Skin epidermis (tissue), 12 donors: ENCODE results near the gene PPP1R37.

Source experiments
- H3K27ac ChIP-seq, 21 experiments: fragments of 200-600 bp; sonication (generic) in 11 of 21; one replicate each; pipeline ENCODE4 v1.5.0; 2020; ENCODE audit warnings: mild to moderate bottlenecking in 3 of 21, inconsistent platforms in 2 of 21, moderate library complexity in 2 of 21
- H3K4me3 ChIP-seq, 7 experiments: fragments of 200-600 bp; sonication (generic) in 2 of 7; one replicate each; pipeline ENCODE4 v1.5.0; 2020; ENCODE audit warnings: inconsistent platforms in 2 of 7, mild to moderate bottlenecking in 2 of 7, moderate library complexity in 1 of 7

PPP1R37 gene

GRCh38 chr19:45173816-45174215 lies 80.8 kb downstream of the PPP1R37 start:
- no peak overlapping the region for H3K4me3 ChIP-seq
- peak overlapping the region in 3 of 21 experiments; percentile 6 to 54 (median 49) for H3K27ac ChIP-seq

- Histone ChIP-seq H3K4me3 (no peak overlapping the region), H3K27ac (peak overlapping the region in 1 of 21 experiments; percentile 85)
Observed at GRCh38 chr19:45175515-45176345, 82.8 kb downstream of the PPP1R37 start.

- Histone ChIP-seq H3K27ac (peak within 1 kb of the TSS; percentile 85 to 96 (median 91)), H3K4me3 (peak within 1 kb of the TSS; percentile 62 to 88 (median 76))
Observed at GRCh38 chr19:45177817-45178261, 84.9 kb downstream of the PPP1R37 start, which contains the start of gene TRAPPC6A. Gene TRAPPC6A (minus strand): TSS chr19:45178237. CDS start chr19:45178218, 19 bp downstream.

GRCh38 chr19:45178262-45179071 lies 85.5 kb downstream of the PPP1R37 start, which contains the start of gene BLOC1S3:
Gene BLOC1S3 (plus strand): TSS chr19:45178784. CDS start chr19:45179297, 513 bp downstream.
- Histone ChIP-seq H3K4me3 (peak within 1 kb of the TSS; percentile 62 to 88 (median 76)), H3K27ac (peak within 1 kb of the TSS; percentile 85 to 96 (median 91))

GRCh38 chr19:45179072-45179891 lies 86.3 kb downstream of the PPP1R37 start:
- H3K27ac ChIP-seq: peak overlapping the region; percentile 3 to 94 (median 84)

GRCh38 chr19:45179892-45180370 lies 87.0 kb downstream of the PPP1R37 start:
- peak overlapping the region; percentile 58 to 78 (median 69) for H3K4me3 ChIP-seq
- peak overlapping the region in 20 of 21 experiments; percentile 74 to 94 (median 84) for H3K27ac ChIP-seq

More at GRCh38 chr19:45179072-45179891, 86.3 kb downstream of the PPP1R37 start:
- H3K4me3 ChIP-seq: peak overlapping the region; percentile 58 to 78 (median 69)

- no peak overlapping the region for H3K4me3 ChIP-seq
- H3K27ac ChIP-seq: no peak overlapping the region
Observed at GRCh38 chr19:45180936-45181335, 88.0 kb downstream of the PPP1R37 start.

GRCh38 chr19:45182758-45183157 lies 89.8 kb downstream of the PPP1R37 start:
- Histone ChIP-seq H3K4me3 (no peak overlapping the region), H3K27ac (no peak overlapping the region)

GRCh38 chr19:45184115-45184514 lies 91.1 kb downstream of the PPP1R37 start:
- H3K4me3 ChIP-seq: no peak overlapping the region
- H3K27ac ChIP-seq: no peak overlapping the region

- H3K27ac ChIP-seq: no peak overlapping the region
- no peak overlapping the region for H3K4me3 ChIP-seq
Observed at GRCh38 chr19:45186509-45187334, 93.7 kb downstream of the PPP1R37 start.

GRCh38 chr19:45187421-45188100 lies 94.6 kb downstream of the PPP1R37 start:
- no peak overlapping the region for H3K27ac ChIP-seq

GRCh38 chr19:45189971-45190370 lies 97.0 kb downstream of the PPP1R37 start:
- no peak overlapping the region for H3K4me3 ChIP-seq

More at GRCh38 chr19:45187421-45188100, 94.6 kb downstream of the PPP1R37 start:
- no peak overlapping the region for H3K4me3 ChIP-seq

GRCh38 chr19:45191375-45191774 lies 98.4 kb downstream of the PPP1R37 start:
- Histone ChIP-seq H3K27ac (peak overlapping the region in 2 of 21 experiments; percentile 31 to 69), H3K4me3 (no peak overlapping the region)

More at GRCh38 chr19:45189971-45190370, 97.0 kb downstream of the PPP1R37 start:
- no peak overlapping the region for H3K27ac ChIP-seq

GRCh38 chr19:45195764-45196163 lies 102.8 kb downstream of the PPP1R37 start:
- H3K4me3 ChIP-seq: no peak overlapping the region
- peak overlapping the region in 1 of 21 experiments; percentile 35 for H3K27ac ChIP-seq
